ENCODE data around the gene PLEKHG5.
A peak's percentile ranks its signal among the peaks of the same experiment; 100 is the strongest.

PLEKHG5 gene

GRCh38 chr1:6475381-6476133, 15.9 kb downstream of the PLEKHG5 start:
- no peak for DNase-seq

DNA sequence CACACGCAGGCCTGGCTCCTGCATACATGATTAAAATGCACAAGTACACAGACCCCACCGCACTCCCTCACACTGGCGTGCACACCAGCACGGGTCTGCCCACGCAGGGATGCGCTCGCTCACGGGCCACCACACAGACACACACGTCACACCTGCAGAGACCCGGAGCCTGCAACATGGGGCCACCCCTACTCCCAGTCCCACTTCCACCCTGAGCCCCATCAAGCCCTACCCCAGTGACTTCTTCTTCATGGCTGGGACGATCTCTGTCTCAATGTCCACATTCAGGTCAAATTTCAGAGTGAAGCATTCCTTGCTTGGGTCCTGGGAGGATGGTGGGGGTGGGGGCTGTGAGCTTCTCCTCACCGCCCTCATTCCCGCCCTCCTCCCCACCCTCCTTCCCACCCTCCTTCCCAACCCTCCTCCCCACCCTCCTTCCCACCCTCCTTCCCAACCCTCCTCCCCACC, 16.6 kb downstream of the PLEKHG5 start:
- no peak for DNase-seq

GRCh38 chr1:6473974-6474814, 17.3 kb downstream of the PLEKHG5 start:
- DNase-seq: peak; percentile 56

DNA sequence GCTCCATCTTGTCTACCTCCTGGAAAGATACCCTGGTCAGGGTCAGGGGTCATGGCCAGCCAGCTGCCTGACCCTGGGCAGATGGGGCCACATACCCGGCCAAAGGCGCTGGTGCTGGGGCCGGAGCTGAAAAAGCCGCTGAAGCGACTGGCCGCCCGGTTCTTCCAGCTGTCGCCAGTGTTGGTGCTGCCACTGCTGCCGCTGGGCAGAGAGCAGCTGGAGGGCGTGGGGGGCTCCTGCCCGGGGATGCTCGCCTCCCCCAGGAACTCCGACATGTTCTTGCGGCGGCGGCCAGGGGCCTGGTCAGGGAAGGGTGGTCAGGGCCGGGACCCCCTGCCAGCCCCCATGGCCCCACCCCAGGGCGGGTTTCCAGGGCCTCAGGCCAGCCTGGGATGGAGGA, 18.3 kb downstream of the PLEKHG5 start:
- no peak for DNase-seq

DNA sequence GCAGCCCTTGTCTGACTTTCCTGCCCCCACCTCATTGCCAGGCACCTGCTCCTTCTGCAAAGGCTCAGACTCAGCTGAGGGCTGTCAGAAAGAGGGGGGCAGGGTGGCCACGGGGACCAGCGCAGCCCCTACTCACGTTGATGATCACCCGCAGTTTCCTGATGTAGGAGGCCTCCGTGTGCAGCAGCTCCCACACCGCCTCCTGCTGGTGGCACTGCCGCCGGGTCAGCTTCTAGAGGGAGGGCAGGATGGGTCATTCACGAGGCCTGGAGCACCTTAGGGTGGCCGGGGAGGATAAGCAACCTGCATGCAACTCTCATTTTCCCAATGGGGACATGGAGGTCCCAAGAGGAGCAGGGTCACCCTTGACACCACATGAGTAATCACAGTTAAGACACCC, 19.1 kb downstream of the PLEKHG5 start:
- DNase-seq: no peak

GRCh38 chr1:6471970-6472368, 19.5 kb downstream of the PLEKHG5 start:
- no peak for DNase-seq

- no peak for DNase-seq
Measured at GRCh38 chr1:6471086-6471969, 20.1 kb downstream of the PLEKHG5 start.

DNA sequence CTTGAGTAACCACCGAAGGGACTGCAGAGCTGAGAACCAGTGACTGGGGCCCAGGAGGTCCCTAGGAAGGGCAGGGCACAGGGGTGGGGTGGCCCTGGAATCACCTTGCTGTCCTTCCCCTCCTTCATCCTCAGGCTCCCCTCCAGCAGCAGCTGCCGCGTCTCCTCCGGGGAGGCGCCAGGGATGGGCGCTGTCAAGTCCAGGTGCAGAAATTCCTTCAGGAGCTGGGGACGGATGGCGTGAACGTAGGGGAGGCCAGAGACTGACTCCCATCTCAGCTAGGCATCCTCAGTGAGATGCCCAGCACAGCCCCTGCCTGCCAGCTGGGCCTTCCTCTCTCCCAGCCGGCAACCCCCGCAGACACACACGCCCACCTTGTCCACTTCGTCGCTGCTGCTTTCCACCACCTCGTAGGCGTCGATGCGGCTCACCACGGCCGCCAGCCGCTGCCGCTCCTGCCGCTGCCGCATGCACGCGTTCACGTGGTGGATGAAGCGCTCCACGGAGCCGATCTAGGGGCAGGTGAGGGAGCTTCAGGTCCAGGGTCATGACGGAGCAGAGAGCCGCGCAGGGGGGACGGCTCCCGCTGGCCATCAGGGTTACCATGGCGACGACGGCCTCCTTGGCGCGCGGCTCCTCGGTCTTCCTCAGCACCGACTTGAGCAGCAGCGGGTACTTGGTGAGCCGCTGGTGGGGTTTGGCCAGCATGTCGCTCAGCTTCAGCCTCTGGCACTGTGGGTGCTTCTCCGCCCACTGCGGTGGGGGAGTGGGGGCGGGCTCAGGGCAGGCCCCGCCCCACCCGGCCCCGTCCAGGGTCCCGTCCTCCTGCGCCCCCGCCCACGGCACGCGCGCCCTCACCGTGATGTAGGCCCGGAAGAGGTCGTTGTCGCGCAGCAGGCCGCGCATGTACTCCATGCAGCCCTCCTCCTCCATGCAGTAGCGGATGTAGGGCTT, 21.1 kb downstream of the PLEKHG5 start:
- no peak for DNase-seq

- no peak for DNase-seq
Measured at GRCh38 chr1:6468729-6469461, 22.6 kb downstream of the PLEKHG5 start.

- DNase-seq: no peak
Measured at GRCh38 chr1:6467744-6468688, 23.5 kb downstream of the PLEKHG5 start.

- no peak for DNase-seq
Measured at GRCh38 chr1:6467224-6467623, 24.2 kb downstream of the PLEKHG5 start.

DNA sequence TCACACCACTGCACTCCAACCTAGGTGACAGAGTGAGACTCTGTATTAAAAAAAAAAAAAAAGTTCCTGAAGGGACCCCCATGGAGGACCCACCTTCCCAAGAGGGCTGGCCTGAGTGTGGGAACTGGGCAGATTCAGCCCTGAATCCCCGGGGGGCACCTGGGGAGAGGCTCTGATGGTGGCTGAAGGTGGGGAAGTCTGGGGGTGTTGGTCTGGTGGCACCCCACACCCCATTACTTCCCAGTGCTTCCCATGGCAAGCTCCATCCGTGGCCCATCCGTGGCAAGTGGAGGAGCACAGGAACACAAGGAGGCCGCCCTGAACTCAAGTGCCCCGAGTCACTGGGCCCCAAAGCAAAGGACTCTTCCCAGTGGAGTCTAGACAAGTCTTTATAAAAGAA, 24.7 kb downstream of the PLEKHG5 start:
- no peak for DNase-seq

DNA sequence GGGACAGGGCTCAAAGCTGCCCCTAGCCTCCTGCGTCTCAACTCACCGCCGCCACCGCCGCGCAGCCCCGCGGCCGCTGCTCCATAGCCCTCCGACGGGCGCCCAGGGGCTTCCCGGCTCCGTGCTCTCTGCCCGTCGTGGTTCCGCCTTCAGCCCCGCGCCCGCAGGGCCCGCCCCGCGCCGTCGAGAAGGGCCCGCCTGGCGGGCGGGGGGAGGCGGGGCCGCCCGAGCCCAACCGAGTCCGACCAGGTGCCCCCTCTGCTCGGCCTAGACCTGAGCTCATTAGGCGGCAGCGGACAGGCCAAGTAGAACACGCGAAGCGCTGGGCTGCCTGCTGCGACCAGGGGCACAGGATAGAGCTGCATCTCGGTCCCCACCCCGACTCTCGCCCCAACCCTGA, 25.4 kb downstream of the PLEKHG5 start, which contains the start of gene TNFRSF25:
Gene TNFRSF25 (minus strand): TSS at position 151 of the 400 bp plus-strand sequence. CDS start 66 bp downstream, at position 85.
- no peak for DNase-seq

GRCh38 chr1:6465461-6466005, 25.9 kb downstream of the PLEKHG5 start:
- DNase-seq: no peak

- no peak for DNase-seq
Measured at GRCh38 chr1:6464915-6465314, 26.6 kb downstream of the PLEKHG5 start.

- DNase-seq: no peak
Measured at GRCh38 chr1:6464514-6464836, 27.0 kb downstream of the PLEKHG5 start.

GRCh38 chr1:6463120-6463412, 28.4 kb downstream of the PLEKHG5 start:
- no peak for DNase-seq

- DNase-seq: no peak
Measured at GRCh38 chr1:6462412-6463119, 28.9 kb downstream of the PLEKHG5 start.
